GM12878 (cell line): Measurements from ENCODE around the gene SLC7A5.

ENCODE experiments used
- ATF3 ChIP-seq: IDR thresholded peaks from 2 replicates; pipeline ENCODE4 v1.6.1; 2011; ENCODE audit warnings: low read depth, mild to moderate bottlenecking, low read length, moderate library complexity, borderline replicate concordance; ENCODE audit errors: extremely low read depth
- CBFB ChIP-seq: IDR thresholded peaks from 2 replicates; pipeline ENCODE4 v1.6.1; 2016; ENCODE audit warnings: antibody characterized with exemption, low read depth
- CTCF ChIP-seq, 3 experiments: IDR thresholded peaks in 2 of 3; conservative IDR thresholded peaks in 1 of 3; 2 replicates each; pipeline ENCODE4 v1.5.1; 2011; ENCODE audit warnings: low read depth in 3 of 3, low read length in 3 of 3, mild to moderate bottlenecking in 3 of 3, control low read depth in 2 of 3, moderate library complexity in 2 of 3, inconsistent platforms in 1 of 3, mixed read lengths in 1 of 3; ENCODE audit not compliant: control insufficient read depth in 2 of 3, insufficient read depth in 1 of 3; ENCODE audit errors: extremely low read depth in 1 of 3
- EP300 ChIP-seq, 2 experiments: fragments of 150-350 bp in 1 of 2; IDR thresholded peaks; 2 replicates each; pipeline ENCODE4 v1.6.1; 2011 to 2012; ENCODE audit warnings: low read depth in 2 of 2, low read length in 2 of 2, borderline replicate concordance in 1 of 2, improper control_type of control experiment in 1 of 2, inconsistent platforms in 1 of 2; ENCODE audit not compliant: control insufficient read depth in 1 of 2
- EZH2 ChIP-seq: IDR thresholded peaks from 2 replicates; pipeline ENCODE4 v1.6.1; 2012; ENCODE audit warnings: low read depth, mild to moderate bottlenecking, control low read depth, inconsistent platforms, low read length, borderline replicate concordance; ENCODE audit not compliant: control insufficient read depth
- MTA2 ChIP-seq: fragments of 450-650 bp; IDR thresholded peaks from 2 replicates; pipeline ENCODE4 v1.6.1; 2016; ENCODE audit warnings: low read depth, mild to moderate bottlenecking, moderate library complexity
- MYC ChIP-seq: IDR thresholded peaks from 2 replicates; pipeline ENCODE4 v1.6.1; 2011; ENCODE audit warnings: mild to moderate bottlenecking, low read length, moderate library complexity, inconsistent platforms; ENCODE audit not compliant: insufficient read depth, insufficient replicate concordance, insufficient read length, severe bottlenecking
- NRF1 ChIP-seq: conservative IDR thresholded peaks from 2 replicates; pipeline ENCODE4 v1.6.1; 2011; ENCODE audit warnings: mild to moderate bottlenecking, low read depth, low read length, improper control_type of control experiment
- POLR2A ChIP-seq: IDR thresholded peaks from 2 replicates; pipeline ENCODE4 v1.6.1; 2011; ENCODE audit warnings: low read depth, mild to moderate bottlenecking, low read length
- POLR2AphosphoS5 ChIP-seq: IDR thresholded peaks from 2 replicates; pipeline ENCODE4 v1.6.1; 2011; ENCODE audit warnings: mild to moderate bottlenecking, low read length, inconsistent platforms
- SMAD5 ChIP-seq: IDR thresholded peaks from 2 replicates; pipeline ENCODE4 v1.6.1; 2016; ENCODE audit warnings: antibody characterized with exemption, low read depth
- STAT3 ChIP-seq: IDR thresholded peaks from 2 replicates; pipeline ENCODE4 v1.6.1; 2011; ENCODE audit warnings: low read depth, low read length, improper control_type of control experiment
- ZNF207 ChIP-seq: fragments of 450-650 bp; IDR thresholded peaks from 2 replicates; pipeline ENCODE4 v1.6.1; 2014; ENCODE audit warnings: antibody characterized with exemption, mild to moderate bottlenecking, borderline replicate concordance
- ZNF384 ChIP-seq: IDR thresholded peaks from 2 replicates; pipeline ENCODE4 v1.6.1; 2012; ENCODE audit warnings: low read depth, mild to moderate bottlenecking, low read length, improper control_type of control experiment, borderline replicate concordance

GRCh38 chr16:87844120-87844733 is 25.1 kb downstream of the SLC7A5 start:
- no peak for TF ChIP-seq STAT3
- no peak for TF ChIP-seq ATF3
- TF ChIP-seq CTCF (IDR thresholded peaks at IDR 0.05 in 2 of 3, conservative IDR thresholded peaks at IDR 0.05 in 1 of 3; ENCODE audit: control insufficient read depth in 2 of 3, extremely low read depth in 1 of 3, insufficient read depth in 1 of 3, low read depth in 3 of 3, low read length in 3 of 3) = no peak
- TF ChIP-seq NRF1 = no peak
- no peak for TF ChIP-seq CBFB
- no peak for TF ChIP-seq POLR2A
- TF ChIP-seq POLR2AphosphoS5 = no peak
- no peak for TF ChIP-seq ZNF384
- no peak for TF ChIP-seq ZNF207
- TF ChIP-seq EP300 (IDR thresholded peaks at IDR 0.05; ENCODE audit: borderline replicate concordance in 1 of 2, control insufficient read depth in 1 of 2, low read depth in 2 of 2, low read length in 2 of 2) = no peak
- TF ChIP-seq SMAD5 = no peak
- TF ChIP-seq EZH2 = no peak
- TF ChIP-seq MTA2 = no peak
- no peak for TF ChIP-seq MYC
